ENCODE measurements around the gene MOSMO. TPM values are rescaled to one million over a fixed set of nuclear protein-coding genes. Genes with fewer than 3 reads are reported as not detected.

MOSMO gene
- total and polyA plus RNA-seq, 2 of the 13 experiments (the other 11 are each of a cell fraction or from before 2014, with no cell fraction given), result 26.7 to 32.6 TPM

DNA sequence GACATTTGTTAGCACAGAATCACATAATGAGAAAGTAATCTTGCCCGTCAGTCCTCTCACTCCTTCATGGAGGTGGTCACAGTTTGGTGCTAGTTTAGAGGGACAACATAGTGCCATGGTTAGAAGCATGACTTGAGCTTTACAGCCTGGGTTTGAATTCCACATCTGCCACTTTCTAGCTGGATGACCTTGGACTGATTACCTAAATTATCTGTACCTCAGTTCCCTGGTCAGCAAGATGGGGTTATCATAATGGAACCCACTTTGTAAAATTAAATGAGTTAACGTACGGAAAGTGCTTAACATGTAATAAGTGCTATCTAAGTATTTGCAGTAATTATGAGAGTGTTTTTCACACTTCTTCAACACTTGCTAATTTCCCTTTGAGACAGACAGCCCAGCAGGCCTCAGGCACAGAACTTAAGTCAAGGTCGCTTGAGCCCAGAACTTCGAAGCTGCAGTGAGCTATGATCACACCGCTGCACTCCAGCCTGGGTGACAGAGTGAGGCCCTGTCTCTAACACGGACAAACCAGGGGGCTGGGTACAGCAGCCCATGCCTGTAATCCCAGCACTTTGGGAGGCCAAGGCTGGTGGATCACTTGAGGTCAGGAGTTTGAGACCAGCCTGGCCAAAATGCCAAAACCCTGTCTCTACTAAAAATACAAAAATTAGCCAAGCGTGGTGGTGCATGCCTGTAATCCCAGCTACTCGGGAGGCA is 91.5 kb downstream of the MOSMO start (continued):
- TF ChIP-seq, protein P1, sequence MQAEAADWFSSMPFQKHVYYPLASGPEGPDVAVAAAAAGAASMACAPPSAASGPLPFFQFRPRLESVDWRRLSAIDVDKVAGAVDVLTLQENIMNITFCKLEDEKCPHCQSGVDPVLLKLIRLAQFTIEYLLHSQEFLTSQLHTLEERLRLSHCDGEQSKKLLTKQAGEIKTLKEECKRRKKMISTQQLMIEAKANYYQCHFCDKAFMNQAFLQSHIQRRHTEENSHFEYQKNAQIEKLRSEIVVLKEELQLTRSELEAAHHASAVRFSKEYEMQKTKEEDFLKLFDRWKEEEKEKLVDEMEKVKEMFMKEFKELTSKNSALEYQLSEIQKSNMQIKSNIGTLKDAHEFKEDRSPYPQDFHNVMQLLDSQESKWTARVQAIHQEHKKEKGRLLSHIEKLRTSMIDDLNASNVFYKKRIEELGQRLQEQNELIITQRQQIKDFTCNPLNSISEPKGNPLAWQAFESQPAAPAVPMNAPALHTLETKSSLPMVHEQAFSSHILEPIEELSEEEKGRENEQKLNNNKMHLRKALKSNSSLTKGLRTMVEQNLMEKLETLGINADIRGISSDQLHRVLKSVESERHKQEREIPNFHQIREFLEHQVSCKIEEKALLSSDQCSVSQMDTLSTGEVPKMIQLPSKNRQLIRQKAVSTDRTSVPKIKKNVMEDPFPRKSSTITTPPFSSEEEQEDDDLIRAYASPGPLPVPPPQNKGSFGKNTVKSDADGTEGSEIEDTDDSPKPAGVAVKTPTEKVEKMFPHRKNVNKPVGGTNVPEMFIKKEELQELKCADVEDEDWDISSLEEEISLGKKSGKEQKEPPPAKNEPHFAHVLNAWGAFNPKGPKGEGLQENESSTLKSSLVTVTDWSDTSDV (CRISPR knock-in tag; IDR thresholded peaks at IDR 0.05), result no peak
- TF ChIP-seq SMAD1 (CRISPR knock-in tag; IDR thresholded peaks at IDR 0.05; ENCODE audit: borderline replicate concordance, low read depth) (no peak), FOXK1 (CRISPR knock-in tag; IDR thresholded peaks at IDR 0.05; ENCODE audit: borderline replicate concordance, low read depth) (no peak), SMC3 (IDR thresholded peaks at IDR 0.05; ENCODE audit: low read length) (no peak), ZNF557 (CRISPR knock-in tag; IDR thresholded peaks at IDR 0.05) (no peak), PLRG1 (conservative IDR thresholded peaks at IDR 0.05) (no peak), FOXA3 (CRISPR knock-in tag; IDR thresholded peaks at IDR 0.05) (no peak), GTF3A (CRISPR knock-in tag; conservative IDR thresholded peaks at IDR 0.05) (no peak), ZNF766 (CRISPR knock-in tag; IDR thresholded peaks at IDR 0.05; ENCODE audit: borderline replicate concordance) (no peak), ZFX (CRISPR knock-in tag; IDR thresholded peaks at IDR 0.05; ENCODE audit: low read depth) (no peak; the same call in 1 of the 2 replicates), HDAC1 (CRISPR knock-in tag; IDR thresholded peaks at IDR 0.05) (peak; percentile 29; the same call in 1 of the 2 replicates), EED (CRISPR knock-in tag; IDR thresholded peaks at IDR 0.05) (peak; percentile 60; the same call in 1 of the 2 replicates), ONECUT2 (CRISPR knock-in tag; IDR thresholded peaks at IDR 0.05) (no peak), ZNF335 (CRISPR knock-in tag; IDR thresholded peaks at IDR 0.05) (no peak)
- TF ChIP-seq, protein P2, sequence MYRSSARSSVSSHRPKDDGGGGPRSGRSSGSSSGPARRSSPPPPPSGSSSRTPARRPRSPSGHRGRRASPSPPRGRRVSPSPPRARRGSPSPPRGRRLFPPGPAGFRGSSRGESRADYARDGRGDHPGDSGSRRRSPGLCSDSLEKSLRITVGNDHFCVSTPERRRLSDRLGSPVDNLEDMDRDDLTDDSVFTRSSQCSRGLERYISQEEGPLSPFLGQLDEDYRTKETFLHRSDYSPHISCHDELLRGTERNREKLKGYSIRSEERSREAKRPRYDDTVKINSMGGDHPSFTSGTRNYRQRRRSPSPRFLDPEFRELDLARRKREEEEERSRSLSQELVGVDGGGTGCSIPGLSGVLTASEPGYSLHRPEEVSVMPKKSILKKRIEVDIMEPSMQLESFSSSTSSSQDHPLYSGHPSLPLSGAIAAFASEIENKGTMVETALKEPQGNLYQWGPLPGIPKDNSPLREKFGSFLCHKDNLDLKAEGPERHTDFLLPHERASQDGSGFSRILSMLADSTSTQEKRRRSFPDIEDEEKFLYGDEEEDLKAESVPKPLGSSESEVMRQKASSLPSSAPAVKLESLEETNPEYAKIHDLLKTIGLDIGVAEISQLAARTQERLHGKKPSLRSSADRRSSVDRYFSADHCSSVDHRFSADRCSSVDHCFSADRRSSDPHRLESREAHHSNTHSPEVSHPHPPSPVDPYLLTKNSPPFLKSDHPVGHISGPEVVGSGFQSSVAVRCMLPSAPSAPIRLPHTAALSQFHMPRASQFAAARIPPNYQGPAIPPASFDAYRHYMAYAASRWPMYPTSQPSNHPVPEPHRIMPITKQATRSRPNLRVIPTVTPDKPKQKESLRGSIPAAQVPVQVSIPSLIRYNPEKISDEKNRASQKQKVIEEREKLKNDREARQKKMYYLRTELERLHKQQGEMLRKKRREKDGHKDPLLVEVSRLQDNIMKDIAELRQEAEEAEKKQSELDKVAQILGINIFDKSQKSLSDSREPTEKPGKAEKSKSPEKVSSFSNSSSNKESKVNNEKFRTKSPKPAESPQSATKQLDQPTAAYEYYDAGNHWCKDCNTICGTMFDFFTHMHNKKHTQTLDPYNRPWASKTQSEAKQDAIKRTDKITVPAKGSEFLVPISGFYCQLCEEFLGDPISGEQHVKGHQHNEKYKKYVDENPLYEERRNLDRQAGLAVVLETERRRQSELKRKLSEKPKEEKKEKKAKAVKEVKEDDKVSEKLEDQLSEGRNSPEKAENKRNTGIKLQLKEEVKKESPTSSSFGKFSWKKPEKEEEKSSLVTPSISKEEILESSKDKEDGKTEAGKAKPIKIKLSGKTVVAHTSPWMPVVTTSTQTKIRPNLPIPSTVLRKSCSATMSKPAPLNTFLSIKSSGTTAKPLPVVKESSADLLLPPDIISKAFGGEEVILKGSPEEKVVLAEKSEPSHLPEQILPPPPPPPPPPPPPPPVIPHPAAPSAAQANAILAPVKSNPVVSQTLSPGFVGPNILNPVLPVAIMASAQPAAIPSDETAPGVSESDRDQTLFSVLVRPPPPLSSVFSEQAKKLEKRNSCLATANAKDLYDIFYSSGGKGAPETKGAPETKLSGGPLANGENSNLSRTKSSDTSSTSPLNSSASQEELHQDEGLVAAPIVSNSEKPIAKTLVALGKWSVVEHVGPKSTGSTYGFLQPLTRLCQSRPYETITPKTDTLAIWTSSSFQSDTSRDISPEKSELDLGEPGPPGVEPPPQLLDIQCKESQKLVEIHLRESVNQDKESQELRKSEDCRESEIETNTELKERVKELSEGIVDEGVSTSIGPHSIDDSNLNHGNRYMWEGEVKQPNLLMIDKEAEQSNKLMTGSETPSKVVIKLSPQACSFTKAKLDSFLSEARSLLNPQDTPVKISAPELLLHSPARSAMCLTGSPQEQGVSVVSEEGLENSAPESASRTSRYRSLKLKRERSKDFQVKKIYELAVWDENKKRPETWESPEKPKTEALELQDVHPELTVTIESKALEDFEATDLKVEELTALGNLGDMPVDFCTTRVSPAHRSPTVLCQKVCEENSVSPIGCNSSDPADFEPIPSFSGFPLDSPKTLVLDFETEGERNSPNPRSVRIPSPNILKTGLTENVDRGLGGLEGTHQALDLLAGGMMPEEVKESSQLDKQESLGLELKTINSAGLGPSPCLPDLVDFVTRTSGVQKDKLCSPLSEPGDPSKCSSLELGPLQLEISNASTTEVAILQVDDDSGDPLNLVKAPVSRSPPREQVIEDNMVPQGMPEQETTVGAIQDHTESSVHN (CRISPR knock-in tag; IDR thresholded peaks at IDR 0.05), result no peak
- TF ChIP-seq, protein P3, sequence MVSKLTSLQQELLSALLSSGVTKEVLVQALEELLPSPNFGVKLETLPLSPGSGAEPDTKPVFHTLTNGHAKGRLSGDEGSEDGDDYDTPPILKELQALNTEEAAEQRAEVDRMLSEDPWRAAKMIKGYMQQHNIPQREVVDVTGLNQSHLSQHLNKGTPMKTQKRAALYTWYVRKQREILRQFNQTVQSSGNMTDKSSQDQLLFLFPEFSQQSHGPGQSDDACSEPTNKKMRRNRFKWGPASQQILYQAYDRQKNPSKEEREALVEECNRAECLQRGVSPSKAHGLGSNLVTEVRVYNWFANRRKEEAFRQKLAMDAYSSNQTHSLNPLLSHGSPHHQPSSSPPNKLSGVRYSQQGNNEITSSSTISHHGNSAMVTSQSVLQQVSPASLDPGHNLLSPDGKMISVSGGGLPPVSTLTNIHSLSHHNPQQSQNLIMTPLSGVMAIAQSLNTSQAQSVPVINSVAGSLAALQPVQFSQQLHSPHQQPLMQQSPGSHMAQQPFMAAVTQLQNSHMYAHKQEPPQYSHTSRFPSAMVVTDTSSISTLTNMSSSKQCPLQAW (CRISPR knock-in tag; IDR thresholded peaks at IDR 0.05), result peak; percentile 8; the same call in 1 of the 2 replicates
- TF ChIP-seq, protein P4, sequence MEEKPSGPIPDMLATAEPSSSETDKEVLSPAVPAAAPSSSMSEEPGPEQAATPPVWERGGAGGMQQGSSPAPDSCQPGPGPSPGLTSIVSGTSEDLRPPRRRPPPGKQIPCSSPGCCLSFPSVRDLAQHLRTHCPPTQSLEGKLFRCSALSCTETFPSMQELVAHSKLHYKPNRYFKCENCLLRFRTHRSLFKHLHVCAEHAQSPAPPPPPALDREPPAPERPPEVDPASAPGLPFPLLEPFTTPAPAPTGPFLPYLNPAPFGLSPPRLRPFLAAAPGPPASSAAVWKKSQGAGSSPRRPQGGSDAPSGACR (CRISPR knock-in tag; IDR thresholded peaks at IDR 0.05), result no peak

Data from HepG2 (cell line).